Cardiac muscle cell (in vitro differentiated cells and primary cell): Measurements from ENCODE around the gene EFNA5. TPM values are rescaled to one million over a fixed set of nuclear protein-coding genes. Genes with fewer than 3 reads are reported as not detected.

Source experiments
- DNase-seq, 2 donors: peaks; one replicate each; pipeline versions ENCODE4 v3.0.0 to v3.0.0-alpha.2; 2010 to 2017; ENCODE audit warnings: low read depth in 1 of 2, low spot score in 1 of 2
- H3K27ac ChIP-seq: fragments of 200-600 bp; sonication (generic); 2 replicates; pipeline ENCODE4 v1.5.1; 2016
- H3K27me3 ChIP-seq: fragments of 200-600 bp; sonication (generic); 2 replicates; pipeline ENCODE4 v1.6.0; 2016; ENCODE audit warnings: control low read depth
- H3K36me3 ChIP-seq: fragments of 200-600 bp; sonication (generic); 2 replicates; pipeline ENCODE4 v1.5.1; 2016; ENCODE audit warnings: control low read depth
- H3K4me1 ChIP-seq: fragments of 200-600 bp; sonication (generic); 2 replicates; pipeline ENCODE4 v1.8.1; 2017; ENCODE audit warnings: low read depth, mild to moderate bottlenecking, mixed run types
- H3K4me3 ChIP-seq: fragments of 200-600 bp; sonication (generic); 2 replicates; pipeline ENCODE4 v1.5.1; 2016; ENCODE audit warnings: mild to moderate bottlenecking
- H3K9me3 ChIP-seq: fragments of 200-600 bp; sonication (generic); 2 replicates; pipeline ENCODE4 v1.5.1; 2017; ENCODE audit warnings: low read depth, mild to moderate bottlenecking, control low read depth
- CTCF ChIP-seq: IDR thresholded peaks from 2 replicates; pipeline ENCODE4 v1.5.1; 2012; ENCODE audit warnings: low read depth, mild to moderate bottlenecking, low read length
- polyA plus RNA-seq: library from polyadenylated mRNA; unstranded; fragments of >200 nt; fragmentation: Nextera tagmentation; extraction: Ambion mirVana; gene quantifications from 2 replicates; pipeline ENCODE4 v1.2.1, GENCODE V29; 2016
- total RNA-seq: library from RNA; depleted of rRNA; stranded (reverse); fragments of >200 nt; gene quantifications from 2 replicates; pipeline ENCODE4 v1.2.3, GENCODE V29; 2016

The EFNA5 gene
- total RNA-seq (3.9 and 12.0 TPM in 2 replicates), polyA plus RNA-seq (4.5 and 5.5 TPM in 2 replicates)

DNA sequence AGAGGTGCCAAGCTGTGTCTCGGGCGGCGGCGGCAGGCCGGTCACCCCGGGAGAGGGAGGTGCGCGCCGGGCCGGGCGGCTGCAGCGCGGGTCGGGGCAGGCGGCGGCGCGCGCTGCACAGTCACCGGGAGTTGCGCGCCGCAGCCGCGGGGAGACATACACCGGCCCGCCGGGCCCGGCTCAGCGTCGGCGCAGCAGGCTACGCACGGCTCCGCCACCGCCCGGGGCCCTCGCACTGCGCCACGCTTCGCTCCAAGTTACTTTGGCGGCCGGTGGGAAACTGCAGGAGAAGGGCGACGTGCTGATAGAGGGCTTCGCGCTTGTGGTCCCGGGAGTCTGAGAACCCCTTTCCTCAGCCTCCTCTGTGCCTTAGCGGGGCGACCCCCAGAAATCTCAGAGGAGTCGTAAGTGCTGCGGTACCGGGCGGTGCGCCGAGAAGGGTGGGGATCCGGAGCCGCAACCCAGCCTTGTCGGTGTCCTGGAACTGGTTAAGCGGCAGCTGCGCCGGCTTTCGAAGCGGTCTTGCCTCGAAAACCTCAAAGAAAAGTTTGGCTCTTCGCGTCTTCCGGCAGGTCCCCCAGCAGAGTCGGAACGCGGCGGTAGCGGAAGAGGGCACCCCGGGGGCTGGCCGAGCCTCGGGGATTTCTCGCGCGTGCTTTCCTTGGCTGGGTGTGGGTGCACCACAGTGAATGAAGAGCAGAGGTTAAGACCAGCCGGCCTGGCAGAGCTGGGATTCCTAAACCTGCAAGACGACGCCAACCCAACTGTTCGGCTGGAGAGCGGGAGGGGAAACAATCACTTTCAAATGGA, at the start of gene EFNA5:
EFNA5 (minus strand) TSS at position 6 of the 810 bp plus-strand sequence.
- H3K36me3 ChIP-seq: no peaks in the 10 kb centered on the region
- H3K4me3 ChIP-seq: peak within 1 kb of the TSS; percentile 73
- H3K27ac ChIP-seq: peak within 1 kb of the TSS; percentile 0
- peak; percentile 63 to 77 for DNase-seq
- no peak for TF ChIP-seq CTCF
- H3K9me3 ChIP-seq: no peaks in the 10 kb centered on the region
- H3K4me1 ChIP-seq: peaks cover 9% of the 10 kb centered on the region
- peaks cover 31% of the 10 kb centered on the region for H3K27me3 ChIP-seq

DNA sequence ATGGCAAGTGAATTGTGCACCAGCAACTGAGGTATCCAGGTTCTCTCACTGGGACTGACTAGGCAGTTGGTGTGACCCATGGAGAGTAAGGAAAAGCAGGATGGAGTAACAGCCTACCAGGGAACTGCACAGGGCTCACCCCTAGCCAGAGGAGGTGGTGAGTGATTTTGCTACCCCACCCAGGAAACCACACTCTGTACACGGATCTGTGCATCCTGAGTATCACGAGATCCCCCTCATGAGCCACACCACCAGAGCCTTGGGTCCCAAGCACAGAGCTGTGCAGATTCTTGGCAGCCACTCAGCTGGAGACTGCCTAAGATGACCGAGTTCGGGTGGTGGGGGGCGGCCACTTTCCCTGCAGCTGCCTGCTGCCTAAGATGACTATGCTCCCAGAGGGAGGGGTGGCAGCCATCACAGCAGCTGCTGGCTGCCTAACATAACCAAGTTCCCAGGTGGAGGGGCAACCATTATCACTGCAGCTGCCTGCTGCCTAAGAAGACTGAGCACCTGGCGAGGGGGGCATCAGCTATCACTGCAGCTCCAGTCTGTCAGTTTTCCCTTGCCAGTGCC, 48.4 kb upstream of the EFNA5 start:
- Histone ChIP-seq H3K9me3 (no peaks in the 10 kb centered on the region), H3K27ac (no peak overlapping the region), H3K4me1 (no peaks in the 10 kb centered on the region), H3K36me3 (no peaks in the 10 kb centered on the region), H3K27me3 (no peaks in the 10 kb centered on the region), H3K4me3 (no peak overlapping the region)
- DNase-seq: no peak
- no peak for TF ChIP-seq CTCF

DNA sequence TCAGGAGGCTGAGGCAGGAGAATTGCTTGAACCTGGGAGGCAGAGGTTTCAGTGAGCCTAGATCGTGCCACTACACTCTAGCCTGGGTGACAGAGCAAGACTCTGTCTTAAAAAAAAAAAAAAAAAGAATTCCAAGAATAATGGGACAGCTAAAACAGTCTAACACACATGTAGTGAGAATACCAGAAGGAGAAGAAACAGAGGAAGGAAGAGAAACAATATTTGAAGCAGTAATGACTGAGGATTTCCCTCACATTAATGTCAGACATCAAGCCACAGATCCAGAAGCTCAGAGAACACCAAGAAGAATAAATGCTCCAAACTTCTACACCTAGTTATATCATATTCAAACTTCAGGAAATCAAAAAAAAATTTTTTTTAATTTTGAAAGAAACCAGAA, 47.1 kb upstream of the EFNA5 start:
- Histone ChIP-seq H3K27me3 (no peaks in the 10 kb centered on the region), H3K4me3 (no peak overlapping the region), H3K27ac (no peak overlapping the region), H3K4me1 (no peaks in the 10 kb centered on the region), H3K36me3 (no peaks in the 10 kb centered on the region), H3K9me3 (no peaks in the 10 kb centered on the region)
- DNase-seq: no peak
- no peak for TF ChIP-seq CTCF

DNA sequence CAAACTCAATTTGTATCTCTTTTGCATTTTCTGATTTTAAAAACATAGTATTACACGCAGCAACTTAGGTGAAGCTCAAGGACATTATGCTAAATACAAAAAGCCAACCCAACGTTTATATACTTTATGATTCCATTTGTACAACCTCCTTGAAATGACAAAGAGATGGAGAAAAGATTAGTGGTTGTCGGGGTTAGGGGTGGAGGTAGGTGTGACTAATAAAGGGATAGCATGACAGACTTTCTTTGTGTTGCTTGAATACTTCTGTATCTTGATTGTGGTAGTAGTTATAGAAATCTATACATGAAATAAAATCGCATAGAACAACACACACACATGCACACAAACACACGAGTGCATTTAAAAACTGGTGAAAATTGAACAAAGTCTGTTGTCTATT, 42.5 kb upstream of the EFNA5 start:
- no peak for DNase-seq
- no peaks in the 10 kb centered on the region for H3K36me3 ChIP-seq
- no peaks in the 10 kb centered on the region for H3K9me3 ChIP-seq
- no peak overlapping the region for H3K4me3 ChIP-seq
- no peaks in the 10 kb centered on the region for H3K27me3 ChIP-seq
- TF ChIP-seq CTCF: no peak
- no peaks in the 10 kb centered on the region for H3K4me1 ChIP-seq
- no peak overlapping the region for H3K27ac ChIP-seq

DNA sequence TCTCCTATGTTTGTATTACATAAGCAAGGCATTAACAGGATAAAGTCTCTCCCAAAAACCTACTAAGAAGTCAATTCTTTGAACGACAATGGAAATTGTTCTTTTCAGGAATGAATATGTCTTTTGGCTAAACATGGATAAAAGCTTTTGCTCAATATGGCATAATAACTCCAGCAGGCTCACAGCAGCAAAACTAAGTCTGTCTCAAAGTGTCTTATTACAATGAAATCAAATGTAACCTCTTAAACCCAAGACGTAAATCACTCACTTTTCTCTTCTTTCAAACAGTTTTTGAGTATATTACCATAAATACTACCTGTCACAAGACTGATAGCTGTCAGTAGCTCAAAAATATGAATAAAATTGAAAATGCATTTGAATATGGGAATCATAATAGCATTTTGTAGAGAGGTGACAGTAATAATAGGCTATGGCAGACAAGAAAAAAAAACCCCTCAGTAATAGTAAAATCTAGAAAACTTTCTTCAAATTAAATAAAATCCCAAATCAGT, 41.7 kb upstream of the EFNA5 start:
- no peaks in the 10 kb centered on the region for H3K36me3 ChIP-seq
- H3K9me3 ChIP-seq: no peaks in the 10 kb centered on the region
- H3K27ac ChIP-seq: no peak overlapping the region
- H3K4me3 ChIP-seq: no peak overlapping the region
- no peak for DNase-seq
- no peak for TF ChIP-seq CTCF
- H3K27me3 ChIP-seq: no peaks in the 10 kb centered on the region
- H3K4me1 ChIP-seq: no peaks in the 10 kb centered on the region
